Heart left ventricle (tissue), 13 donors: ENCODE results near the gene CLN6.

ENCODE experiments used
- POLR2A ChIP-seq, 2 donors: fragments of 450-650 bp; IDR thresholded peaks; one replicate each; pipeline ENCODE4 v1.6.1; 2017; ENCODE audit warnings: antibody characterized with exemption in 2 of 2, mild to moderate bottlenecking in 2 of 2, moderate library complexity in 2 of 2
- TF ChIP-seq, protein P1 (sequence below), 12 donors: fragments of 200-600 bp; sonication (generic) in 4 of 12; IDR thresholded peaks; one replicate each; pipeline versions ENCODE4 v1.5.0 to v1.8.0; 2018 to 2022; ENCODE audit warnings: antibody characterized with exemption in 12 of 12, mild to moderate bottlenecking in 5 of 12
- donor health status: ischemic (EF 13 %, LVEDD 7.1; RV severe dilation, severe dysfunction).
- donor health status: DM: no; HTN: yes; CAD: no.
- donor health status: DM: no; HTN: no; CAD: no.
- donor health status: ischemic (EF 25% LVEDD 6.9; RV normal size, moderate dysfunction).
- donor health status: ischemic (EF 25% LVEDD 5.7; RV mildly dilated, moderate dysfunction).
- donor health status: ischemic (EF 35%, LVEDD 5.7; RV mildly dilated, moderate dysfunction).
- donor health status: nonischemic (EF 11% LVEDD 7.7; RV severe dilation, severe dysfunction).
- donor health status: DM: yes; HTN: yes; CAD: no.
- donor health status: PGD.
- donor health status: ischemic (EF 29% LVEDD 5.4; RV normal size, mild dysfunction).
- donor health status: nonischemic (EF 23%, LVEDD 6.1; RV moderate dilation, normal function).

DNA sequence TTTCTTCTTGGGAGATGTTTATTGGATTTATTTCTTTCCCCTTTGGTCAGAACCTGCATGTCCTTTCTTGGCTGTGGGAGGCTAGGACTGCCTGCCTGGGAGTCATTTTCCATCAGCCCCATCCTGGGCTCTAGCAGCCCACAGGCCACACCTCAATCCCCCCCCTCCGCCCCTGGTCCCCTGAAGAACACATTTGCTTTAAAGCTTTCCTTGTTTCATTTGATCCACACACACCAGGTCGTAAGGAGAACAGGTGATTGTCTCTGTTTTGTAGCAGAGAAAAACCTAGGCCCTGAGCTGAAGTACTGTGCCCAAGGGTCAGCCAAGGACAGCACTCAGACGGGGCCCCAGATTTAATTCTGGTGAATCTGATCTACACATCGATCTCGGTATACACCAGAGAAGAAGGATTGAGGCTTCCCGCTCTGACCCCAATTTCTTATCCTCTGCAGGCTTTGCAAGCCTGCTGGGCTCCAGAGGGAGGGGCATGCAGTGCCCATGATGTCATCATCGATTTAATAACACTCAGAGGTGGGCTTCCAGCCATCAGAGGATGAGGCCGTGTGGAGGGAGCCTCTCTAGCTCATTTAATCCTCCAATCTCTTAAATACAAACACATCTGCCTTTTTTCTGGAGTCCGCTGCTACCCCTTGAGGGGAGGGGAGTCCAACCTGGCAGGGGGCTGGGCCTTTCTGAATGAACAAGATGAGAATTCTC, 1.7 kb upstream of the CLN6 start:
- no peak for TF ChIP-seq POLR2A (IDR thresholded peaks at IDR 0.05)
- TF ChIP-seq, protein P1, sequence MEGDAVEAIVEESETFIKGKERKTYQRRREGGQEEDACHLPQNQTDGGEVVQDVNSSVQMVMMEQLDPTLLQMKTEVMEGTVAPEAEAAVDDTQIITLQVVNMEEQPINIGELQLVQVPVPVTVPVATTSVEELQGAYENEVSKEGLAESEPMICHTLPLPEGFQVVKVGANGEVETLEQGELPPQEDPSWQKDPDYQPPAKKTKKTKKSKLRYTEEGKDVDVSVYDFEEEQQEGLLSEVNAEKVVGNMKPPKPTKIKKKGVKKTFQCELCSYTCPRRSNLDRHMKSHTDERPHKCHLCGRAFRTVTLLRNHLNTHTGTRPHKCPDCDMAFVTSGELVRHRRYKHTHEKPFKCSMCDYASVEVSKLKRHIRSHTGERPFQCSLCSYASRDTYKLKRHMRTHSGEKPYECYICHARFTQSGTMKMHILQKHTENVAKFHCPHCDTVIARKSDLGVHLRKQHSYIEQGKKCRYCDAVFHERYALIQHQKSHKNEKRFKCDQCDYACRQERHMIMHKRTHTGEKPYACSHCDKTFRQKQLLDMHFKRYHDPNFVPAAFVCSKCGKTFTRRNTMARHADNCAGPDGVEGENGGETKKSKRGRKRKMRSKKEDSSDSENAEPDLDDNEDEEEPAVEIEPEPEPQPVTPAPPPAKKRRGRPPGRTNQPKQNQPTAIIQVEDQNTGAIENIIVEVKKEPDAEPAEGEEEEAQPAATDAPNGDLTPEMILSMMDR (IDR thresholded peaks at IDR 0.05): no peak
